Muscle of arm (tissue), 12 donors: ENCODE results near the gene SYNE4. TPM values are rescaled to one million over a fixed set of nuclear protein-coding genes. Genes with fewer than 3 reads are reported as not detected.
A peak's percentile ranks its signal among the peaks of the same experiment; 100 is the strongest.
"Not testable (repeated sequence)": the region's sequence is repeated elsewhere in the genome, so short reads cannot be mapped to it uniquely, and the experiment has no call there.

Experiments
- DNase-seq: peaks from one replicate; pipeline ENCODE4 v3.0.0-alpha.2; 2013
- polyA plus RNA-seq, 12 donors: library from polyadenylated mRNA; unstranded; fragments of 120-200 nt; gene quantifications; one replicate each; pipeline ENCODE4 v1.2.1, GENCODE V29; 2013; ENCODE audit not compliant: insufficient read length in 12 of 12

The SYNE4 gene
- polyA plus RNA-seq, 12 donors, result 0.08 to 6.3 (median 0.65) TPM; not detected in 1

- DNase-seq, result no peak
Measured at GRCh38 chr19:35990771-35991730, 17.6 kb downstream of the SYNE4 start.

GRCh38 chr19:35990156-35990555 lies 18.5 kb downstream of the SYNE4 start:
- no peak for DNase-seq

- DNase-seq, result no peak
Measured at GRCh38 chr19:35988824-35989223, 19.8 kb downstream of the SYNE4 start.

GRCh38 chr19:35987571-35987896 lies 21.1 kb downstream of the SYNE4 start:
- no peak for DNase-seq

- no peak for DNase-seq
Measured at GRCh38 chr19:35986664-35987570, 21.7 kb downstream of the SYNE4 start.

GRCh38 chr19:35986111-35986510 lies 22.5 kb downstream of the SYNE4 start:
- no peak for DNase-seq

GRCh38 chr19:35983177-35983576 lies 25.4 kb downstream of the SYNE4 start:
- DNase-seq, result no peak

GRCh38 chr19:35980997-35981396 lies 27.6 kb downstream of the SYNE4 start:
- DNase-seq, result not testable (repeated sequence)

GRCh38 chr19:35978832-35979365 lies 29.7 kb downstream of the SYNE4 start:
- no peak for DNase-seq

GRCh38 chr19:35978271-35978670 lies 30.3 kb downstream of the SYNE4 start:
- no peak for DNase-seq

- DNase-seq, result no peak
Measured at GRCh38 chr19:35977446-35978222, 31.0 kb downstream of the SYNE4 start.

- DNase-seq, result no peak
Measured at GRCh38 chr19:35975608-35976214, 32.9 kb downstream of the SYNE4 start.

GRCh38 chr19:35973487-35973886 lies 35.1 kb downstream of the SYNE4 start:
- DNase-seq, result no peak

- DNase-seq, result no peak
Measured at GRCh38 chr19:35966771-35967170, 41.8 kb downstream of the SYNE4 start.

- DNase-seq, result peak; percentile 70
Measured at GRCh38 chr19:35963514-35963913, 45.1 kb downstream of the SYNE4 start.

- no peak for DNase-seq
Measured at GRCh38 chr19:35960432-35960972, 48.1 kb downstream of the SYNE4 start.

- no peak for DNase-seq
Measured at GRCh38 chr19:35959968-35960320, 48.7 kb downstream of the SYNE4 start.

GRCh38 chr19:35959040-35959967 lies 49.3 kb downstream of the SYNE4 start:
- DNase-seq, result no peak

GRCh38 chr19:35958660-35959039 lies 50.0 kb downstream of the SYNE4 start:
- DNase-seq, result no peak

GRCh38 chr19:35957411-35957810 lies 51.2 kb downstream of the SYNE4 start:
- not testable (repeated sequence) for DNase-seq
